HG03442 (cell line): ENCODE results near the gene MTHFD1L.

Experiments used
- ATAC-seq: cut with Tn5 transposase; IDR thresholded peaks from one replicate; pipeline ENCODE4 v1.9.1; 2021; ENCODE audit warnings: mild to moderate bottlenecking, moderate library complexity; ENCODE audit not compliant: unreplicated experiment

MTHFD1L gene

GRCh38 chr6:151087861-151088598, 222.5 kb downstream of the MTHFD1L start:
- no peak for ATAC-seq

DNA sequence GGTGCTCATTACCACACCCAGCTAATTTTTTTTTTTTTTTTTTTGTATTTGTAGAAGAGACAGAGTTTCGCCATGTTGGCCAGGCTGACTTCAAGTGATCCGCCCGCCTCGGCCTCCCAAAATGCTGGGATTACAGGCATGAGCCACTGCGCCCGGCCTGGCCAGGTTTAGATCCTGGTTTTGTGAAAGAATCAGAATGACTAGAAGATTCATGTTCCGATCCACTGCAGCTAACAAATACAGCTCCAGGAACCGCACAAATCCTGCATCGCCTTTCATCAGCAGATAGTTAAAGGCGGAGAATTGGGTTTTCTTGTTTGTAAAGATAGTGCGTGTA, 223.1 kb downstream of the MTHFD1L start:
- ATAC-seq = no peak

DNA sequence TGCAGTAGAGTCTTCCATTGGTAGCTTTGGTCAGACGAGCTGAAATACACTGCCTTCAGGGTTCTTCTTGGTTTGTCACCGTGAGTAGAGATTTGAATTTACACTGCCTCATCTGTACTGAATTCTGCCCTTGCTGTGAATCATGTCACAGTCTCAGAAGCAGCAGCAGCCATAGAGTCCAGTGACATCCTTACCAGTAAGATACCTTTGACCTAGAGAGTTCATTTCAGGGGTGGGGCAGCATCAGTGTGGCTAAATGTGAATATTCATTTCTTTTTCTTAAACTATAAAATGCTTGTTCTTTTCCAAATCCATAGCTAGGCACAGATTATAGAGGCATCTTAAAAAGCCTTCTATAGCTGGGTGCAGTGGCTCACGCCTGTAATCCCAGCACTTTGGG, 223.5 kb downstream of the MTHFD1L start:
- no peak for ATAC-seq

- no peak for ATAC-seq
Observed at GRCh38 chr6:151089978-151090377, 224.5 kb downstream of the MTHFD1L start.

DNA sequence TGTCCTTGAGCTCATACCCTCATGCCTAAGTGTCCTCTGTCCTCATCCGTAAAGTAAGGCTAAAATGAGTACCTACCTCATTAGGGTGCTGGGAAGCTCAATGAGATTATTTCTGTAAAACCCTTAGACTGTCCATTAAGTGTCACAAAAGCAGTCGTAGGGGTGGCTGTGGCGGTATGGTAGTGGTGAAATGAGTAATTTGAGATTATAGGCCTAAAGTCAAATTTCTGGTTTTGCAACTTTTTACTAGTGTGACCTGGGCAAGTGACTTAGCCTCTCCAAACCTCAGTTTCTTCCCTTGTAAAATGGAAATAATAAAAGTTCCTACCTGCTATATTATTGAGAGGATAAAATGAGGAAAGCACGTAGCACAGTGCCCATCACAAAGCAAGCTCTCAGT, 226.1 kb downstream of the MTHFD1L start:
- ATAC-seq = no peak

DNA sequence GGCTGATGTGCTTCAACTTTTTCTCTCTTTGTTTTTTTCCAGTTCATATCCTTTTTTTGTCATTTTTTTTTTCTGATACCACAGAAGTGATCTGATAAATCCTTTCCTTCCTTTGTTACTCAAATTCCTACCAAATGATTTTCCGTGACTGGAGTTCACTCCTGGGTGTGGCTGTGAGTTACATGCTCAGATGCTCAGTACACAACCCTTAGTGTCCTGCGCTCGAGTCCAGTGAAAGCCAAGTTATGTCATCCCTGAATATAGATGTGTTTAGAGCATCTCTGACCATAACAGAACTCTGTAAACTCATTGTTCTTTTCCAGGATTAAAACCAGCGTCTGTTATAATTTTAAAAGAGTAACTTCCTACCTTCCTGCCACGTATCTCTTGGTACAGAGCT, 227.1 kb downstream of the MTHFD1L start:
- ATAC-seq = no peak

GRCh38 chr6:151093706-151094105, 228.2 kb downstream of the MTHFD1L start:
- no peak for ATAC-seq

- ATAC-seq = no peak
Observed at GRCh38 chr6:151095538-151096254, 230.2 kb downstream of the MTHFD1L start.

DNA sequence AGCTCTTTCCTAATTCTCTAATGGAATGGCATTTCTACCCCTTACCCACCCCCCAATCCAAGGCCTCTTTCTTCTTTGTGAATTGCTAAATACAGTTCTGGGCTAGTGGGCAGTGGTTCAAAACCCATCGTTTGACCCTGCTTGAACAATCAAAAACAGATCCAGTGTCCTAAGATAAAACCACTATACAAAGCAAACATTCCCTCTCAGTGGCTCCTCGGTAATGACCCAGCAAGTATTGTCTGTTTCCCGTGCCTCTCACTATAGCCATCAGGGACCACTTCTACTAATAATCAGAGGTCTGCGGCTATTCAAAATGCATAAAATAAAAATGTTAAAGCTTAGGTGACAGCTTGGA, 230.7 kb downstream of the MTHFD1L start:
- ATAC-seq = no peak

DNA sequence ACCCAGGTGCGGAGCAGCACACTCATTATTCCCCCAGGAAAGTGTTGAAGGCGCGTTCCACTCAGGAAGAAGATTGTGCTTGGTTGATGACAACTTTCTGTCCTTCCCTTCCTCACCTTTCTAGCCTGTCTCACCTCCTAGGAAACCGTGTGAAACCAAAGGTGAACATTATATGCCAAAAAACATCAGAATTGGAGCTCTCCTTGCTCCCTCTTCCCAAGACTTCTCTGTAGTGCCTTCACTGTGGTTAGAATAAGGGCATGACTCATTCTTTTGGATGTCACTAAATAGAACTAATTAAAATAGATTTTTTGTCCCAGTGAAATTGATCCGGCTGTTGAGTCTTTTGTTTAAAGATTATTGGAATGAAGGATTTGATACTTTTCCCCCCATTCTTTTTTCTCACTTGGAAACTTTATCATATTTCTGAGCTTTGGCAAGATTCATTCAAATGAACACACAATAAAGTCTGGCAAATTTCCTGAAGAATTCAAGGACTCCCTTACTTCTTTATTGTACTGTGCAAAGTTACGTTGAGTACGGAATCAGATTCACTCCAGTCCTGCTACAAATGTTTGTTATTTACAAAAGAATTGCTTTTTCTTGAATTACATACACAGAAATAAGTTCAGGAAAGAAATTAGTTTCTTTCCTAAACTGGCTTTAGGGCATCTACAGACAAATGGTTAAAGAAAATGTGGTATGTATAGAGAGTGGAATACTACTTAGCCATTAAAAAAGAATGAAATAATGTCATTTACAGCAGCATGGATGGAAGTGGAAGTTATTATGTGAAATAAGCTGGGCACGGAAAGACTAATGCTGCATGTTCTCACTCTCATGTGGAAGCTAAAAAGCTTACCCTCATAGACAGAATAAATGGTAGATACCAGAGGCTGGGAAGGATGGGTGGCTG, 231.4 kb downstream of the MTHFD1L start:
- no peak for ATAC-seq

DNA sequence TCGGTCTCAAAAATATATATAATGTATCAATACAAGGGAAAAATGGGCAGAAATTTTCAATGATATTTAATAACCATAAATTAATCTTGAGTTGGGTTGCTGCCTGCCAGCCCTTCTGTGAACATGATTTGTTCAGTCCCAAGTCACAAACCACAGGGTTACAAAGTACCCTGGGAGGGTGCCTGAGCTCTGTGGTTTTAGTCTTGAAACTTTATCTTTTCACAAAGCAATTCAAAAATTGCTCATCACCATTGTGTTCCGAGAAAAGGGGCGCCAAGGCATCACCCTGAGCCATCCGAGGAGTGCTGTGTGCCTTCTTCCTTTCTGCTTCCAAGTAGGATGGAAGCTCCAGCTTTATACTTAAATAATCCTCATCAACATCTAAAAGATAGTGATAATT, 232.7 kb downstream of the MTHFD1L start:
- ATAC-seq = no peak

GRCh38 chr6:151100326-151100725, 234.8 kb downstream of the MTHFD1L start:
- no peak for ATAC-seq

GRCh38 chr6:151101161-151101815, 235.8 kb downstream of the MTHFD1L start:
- ATAC-seq = no peak

DNA sequence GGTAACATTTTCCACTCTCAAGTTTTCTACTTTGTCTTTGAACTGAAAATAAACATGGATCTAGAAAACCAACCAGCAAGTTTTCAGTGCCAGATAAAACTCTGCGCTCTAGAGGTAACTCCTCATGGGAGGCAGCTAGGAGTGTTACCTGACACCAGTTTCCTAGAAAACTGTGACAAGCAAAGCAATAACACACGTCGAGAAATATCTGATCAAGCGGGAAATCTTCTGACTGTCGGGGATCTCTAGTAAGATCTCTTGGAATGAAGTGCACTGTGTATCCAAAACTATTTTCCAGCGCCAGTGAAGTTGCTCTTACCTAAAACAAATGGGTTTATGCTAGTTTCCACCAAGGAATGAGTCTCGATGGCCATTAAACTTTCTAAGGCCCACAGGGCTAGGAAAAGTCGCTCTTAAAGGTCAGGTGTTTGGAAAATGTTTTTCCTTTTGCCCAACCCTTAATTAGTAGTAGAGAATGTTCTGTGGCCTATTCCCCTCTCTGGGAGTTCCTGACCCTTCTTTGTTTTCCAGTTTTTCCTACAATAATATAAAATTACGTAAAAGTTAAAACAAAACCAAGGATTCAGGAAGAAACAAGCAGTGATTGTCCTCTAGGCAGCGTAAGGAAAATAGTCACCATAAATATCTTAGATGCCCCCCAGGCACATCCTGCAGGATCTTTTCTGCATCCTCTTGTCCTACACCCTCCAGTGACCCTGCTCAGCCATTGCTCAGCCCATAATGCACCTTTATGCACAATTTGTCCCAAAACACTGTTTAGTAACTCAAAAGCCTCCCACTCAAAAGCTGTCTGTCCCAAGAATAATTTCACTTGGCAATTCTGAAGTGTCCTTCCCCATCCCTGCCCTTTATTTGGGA, 236.6 kb downstream of the MTHFD1L start:
- no peak for ATAC-seq

DNA sequence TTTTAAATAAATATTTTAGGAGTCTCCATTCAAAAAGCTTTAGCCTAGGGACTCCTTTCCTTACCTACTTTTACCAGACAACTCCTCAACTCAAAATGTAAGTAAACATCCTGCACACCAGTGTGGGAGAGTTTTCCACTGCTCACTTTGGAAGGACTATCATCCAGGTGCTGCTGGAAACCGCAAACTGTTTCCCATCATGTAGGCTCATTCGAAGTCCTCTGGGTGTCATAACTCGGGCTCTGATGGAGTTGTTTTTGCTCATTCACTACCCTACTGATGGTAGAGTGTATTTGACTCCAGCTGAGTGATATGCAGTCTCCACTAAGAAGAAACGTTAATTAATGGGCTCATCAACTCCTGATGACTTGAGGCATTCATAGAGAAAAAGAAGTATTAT, 237.8 kb downstream of the MTHFD1L start:
- no peak for ATAC-seq

DNA sequence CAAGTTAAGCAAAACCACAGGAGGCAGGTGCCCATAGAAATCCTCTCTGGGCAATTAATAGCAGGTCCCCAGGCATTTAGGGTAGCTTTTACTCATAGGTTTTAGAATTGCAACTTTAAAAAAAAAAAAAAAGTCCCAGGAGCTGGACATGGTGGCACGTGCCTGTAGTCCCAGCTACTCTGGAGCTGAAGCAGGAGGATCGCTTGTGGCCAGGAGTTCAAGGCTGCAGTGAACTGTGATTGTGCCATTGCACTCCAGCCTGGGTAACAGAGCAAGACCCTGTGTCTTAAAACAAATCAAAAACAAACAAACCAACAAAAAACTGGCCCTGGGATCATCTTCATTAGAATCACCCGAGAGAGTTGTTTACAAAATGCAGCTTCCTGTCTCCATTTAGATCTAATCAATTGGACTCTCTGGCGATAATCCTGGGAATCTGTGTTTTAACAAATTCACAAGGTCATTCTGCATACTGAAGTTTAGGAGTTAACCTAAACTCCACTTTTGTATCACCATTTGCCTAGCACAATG, 242.5 kb downstream of the MTHFD1L start:
- no peak for ATAC-seq

GRCh38 chr6:151108548-151108947, 243.0 kb downstream of the MTHFD1L start:
- ATAC-seq = no peak

DNA sequence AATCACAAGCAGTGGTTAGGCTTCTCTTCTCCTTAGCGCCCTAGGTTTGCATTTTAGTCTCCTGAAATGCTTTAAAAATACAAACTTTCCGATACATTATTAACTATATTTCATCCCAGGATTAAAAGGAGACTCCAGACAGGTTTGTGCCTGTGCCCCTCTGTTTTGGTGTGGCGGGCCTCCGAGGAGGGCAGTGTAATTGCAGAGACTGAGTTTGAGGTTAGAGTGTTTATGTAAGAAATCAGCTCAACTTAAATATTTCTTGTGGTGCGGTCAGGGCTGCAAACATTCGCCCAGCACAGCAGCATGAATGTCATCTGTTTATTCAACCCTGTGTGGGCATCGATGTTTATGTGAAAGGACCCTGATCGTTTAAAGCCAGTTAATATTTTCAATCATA, 243.9 kb downstream of the MTHFD1L start:
- ATAC-seq = no peak

DNA sequence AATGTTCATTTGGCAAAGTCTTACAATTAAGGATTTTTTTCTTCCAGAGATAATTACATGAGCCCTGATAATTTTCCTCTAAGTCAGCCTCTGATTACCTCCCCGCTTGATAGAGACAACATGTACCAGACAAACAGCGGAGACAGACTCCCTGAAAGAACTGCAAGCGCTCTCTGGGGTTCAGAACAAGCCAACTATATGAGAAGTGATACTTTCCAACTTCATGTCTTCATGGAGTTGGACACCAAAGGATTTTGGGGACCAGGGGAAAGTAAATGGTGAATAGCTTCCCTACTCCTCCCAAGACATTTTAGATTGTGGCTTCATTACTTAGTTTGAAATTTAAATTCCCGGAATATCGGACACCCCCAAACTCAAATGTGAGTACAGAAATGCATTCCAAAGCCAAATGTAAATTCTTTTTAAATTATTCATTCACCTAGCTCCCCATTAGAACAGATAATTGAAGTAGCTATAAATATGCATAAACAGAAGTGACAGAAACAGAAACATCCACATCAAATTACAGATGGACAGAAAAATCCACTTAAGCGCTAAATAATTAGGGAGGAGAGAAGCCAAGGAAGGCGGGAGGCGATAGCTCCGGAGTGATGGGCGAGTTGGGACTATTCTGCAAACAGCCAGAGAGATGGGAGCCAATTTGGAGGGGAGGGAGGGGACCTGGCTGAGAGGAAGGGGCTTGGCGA, 244.5 kb downstream of the MTHFD1L start:
- ATAC-seq = no peak

DNA sequence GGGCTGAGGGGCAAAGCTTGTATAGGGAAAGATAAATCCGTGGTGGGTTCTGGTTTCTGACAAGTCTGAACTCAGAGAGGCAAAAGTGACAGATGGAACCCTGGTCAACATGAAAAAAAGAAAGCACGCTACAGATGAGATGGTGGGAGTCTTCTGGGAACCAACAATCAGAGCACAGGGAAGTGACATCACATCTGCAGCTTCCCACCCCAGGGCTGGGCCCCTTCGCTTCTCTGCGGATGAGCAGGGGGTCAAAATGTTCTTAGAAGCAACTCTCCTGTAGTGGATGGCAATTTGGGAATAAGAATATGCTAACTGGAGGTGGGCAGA, 245.0 kb downstream of the MTHFD1L start:
- no peak for ATAC-seq
